HG03565 (cell line): ENCODE data around the gene UGT1A10.
"Not testable (repeated sequence)": the region's sequence is repeated elsewhere in the genome, so short reads cannot be mapped to it uniquely, and the experiment has no call there.

ENCODE experiments used
- ATAC-seq: cut with Tn5 transposase; IDR thresholded peaks from one replicate; pipeline ENCODE4 v1.9.1; 2021; ENCODE audit warnings: mild to moderate bottlenecking, moderate library complexity; ENCODE audit not compliant: unreplicated experiment

Gene UGT1A10

DNA sequence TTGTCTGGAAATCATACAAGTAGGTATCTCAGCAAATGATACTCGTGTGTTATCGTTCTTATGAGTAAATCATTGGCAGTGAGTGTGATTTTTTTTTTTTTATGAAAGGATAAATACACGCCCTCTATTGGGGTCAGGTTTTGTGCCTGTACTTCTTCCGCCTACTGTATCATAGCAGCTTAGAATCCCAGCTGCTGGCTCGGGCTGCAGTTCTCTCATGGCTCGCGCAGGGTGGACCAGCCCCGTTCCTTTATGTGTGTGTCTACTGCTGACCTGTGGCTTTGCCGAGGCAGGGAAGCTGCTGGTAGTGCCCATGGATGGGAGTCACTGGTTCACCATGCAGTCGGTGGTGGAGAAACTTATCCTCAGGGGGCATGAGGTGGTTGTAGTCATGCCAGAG lies at the start of gene UGT1A10:
UGT1A10 (plus strand) TSS at position 143 of the 400 bp plus-strand sequence; CDS start at position 218, 75 bp downstream.
- not testable (repeated sequence) for ATAC-seq

DNA sequence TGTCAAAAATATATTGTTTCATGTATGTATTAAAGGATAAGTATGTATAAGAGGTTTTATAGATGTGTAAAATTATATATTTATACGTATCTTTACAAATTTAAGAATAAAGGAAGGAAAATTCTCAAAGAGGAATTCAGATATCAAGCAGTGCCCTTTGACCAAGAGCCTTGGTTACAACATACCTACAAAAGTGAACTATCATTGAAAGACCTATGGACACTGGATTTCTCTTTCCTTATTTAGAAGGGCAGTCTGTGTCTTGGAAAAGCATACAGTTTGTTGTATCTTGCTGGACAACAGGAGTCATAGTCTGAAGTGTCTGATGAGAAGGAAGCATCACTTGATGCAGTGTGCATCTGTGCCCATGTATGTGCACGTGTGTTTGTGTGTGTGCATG lies 47.8 kb upstream of the UGT1A10 start:
- no peak for ATAC-seq

DNA sequence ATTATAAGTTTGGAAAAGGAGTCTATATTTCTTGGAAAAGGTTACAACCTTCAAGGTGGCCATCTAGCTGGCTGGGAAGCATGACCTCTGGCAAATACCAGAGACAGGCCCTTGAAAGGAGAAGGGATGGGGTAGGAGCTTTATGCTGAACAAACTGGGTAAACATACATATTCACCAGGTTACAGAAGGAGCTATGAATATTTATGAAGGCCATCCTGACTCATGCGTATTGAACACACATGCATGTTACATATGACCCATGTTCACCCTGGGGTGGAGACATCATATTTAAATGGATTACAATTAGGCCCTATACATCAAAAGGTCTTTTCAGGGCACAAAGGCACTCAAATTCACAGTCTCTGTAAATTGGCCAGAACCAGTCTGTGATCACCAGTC lies 43.5 kb upstream of the UGT1A10 start:
- ATAC-seq: not testable (repeated sequence)

DNA sequence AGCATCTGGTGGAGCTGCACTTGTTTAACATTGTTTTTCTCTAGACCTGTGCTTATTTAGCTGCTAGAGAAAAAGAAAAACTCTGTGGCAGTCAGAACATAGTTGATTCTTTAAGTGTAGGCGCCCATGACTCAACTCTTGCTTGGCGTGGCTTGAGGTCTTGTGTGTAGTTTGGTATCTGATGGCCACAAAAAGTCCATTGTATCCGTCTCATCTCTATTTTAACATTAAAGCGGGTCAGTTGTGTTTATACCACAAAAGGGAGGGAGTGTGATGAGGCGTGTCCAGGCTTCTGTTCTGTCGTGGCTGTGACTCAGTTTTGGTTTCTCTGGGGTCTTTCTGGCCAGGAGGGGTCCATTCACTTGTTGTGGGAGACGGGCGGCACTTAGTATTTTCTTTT lies 43.0 kb upstream of the UGT1A10 start:
- peak; percentile 73 for ATAC-seq

DNA sequence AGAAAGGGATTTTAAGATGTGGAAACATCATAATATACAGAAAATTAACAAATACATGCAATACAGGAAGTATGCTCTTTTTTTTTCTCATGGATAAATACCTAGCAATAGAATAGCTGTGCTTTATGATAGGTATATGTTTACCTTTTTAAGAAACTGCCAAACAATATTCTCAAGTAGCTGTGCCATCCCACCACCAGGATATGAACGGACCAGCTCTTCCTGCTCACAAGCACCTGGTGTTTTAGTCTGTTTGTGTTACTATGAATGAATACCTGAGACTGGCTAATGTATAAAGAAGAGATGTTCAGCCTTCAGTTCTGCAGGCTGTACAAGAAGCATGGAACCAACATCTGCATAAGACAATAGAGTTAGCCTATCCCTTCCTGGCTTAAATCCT lies 38.7 kb upstream of the UGT1A10 start:
- ATAC-seq: no peak

DNA sequence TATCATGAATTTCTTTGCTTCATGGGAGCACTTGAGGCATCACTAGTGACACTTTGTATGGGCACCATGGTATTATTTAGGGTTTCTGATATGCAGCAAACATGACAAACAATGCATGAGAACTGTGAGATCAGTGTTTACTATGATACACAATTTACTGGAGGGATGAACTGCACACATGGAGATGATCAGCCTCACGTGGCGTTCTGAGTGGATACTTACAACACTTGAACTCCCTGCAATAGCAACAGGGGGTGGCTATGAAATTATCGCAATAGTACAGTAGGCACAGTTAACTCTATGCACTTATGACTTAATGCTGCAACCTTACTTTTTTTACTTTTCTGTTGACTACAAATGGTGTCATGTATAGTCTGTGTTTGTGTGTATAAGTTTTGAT lies 37.3 kb upstream of the UGT1A10 start:
- ATAC-seq: no peak

DNA sequence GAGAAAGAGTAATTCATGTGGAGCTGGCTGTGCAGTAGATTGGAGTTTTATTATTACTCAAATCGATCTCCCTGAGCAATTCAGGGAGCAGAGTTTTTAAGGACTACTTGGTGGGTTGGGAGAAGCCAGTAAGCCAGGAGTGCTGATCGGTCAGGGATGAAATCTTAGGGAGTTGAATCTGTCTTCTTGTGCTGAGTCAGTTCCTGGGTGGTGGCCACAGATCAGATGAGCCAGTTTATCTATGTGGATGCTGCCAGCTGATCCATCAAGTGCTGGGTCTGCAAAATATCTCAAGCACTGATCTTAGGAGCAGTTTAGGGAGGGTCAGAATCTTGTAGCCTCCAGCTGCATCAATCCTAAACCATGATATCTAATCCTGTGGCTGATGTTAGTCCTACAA lies 35.9 kb upstream of the UGT1A10 start:
- ATAC-seq: no peak

DNA sequence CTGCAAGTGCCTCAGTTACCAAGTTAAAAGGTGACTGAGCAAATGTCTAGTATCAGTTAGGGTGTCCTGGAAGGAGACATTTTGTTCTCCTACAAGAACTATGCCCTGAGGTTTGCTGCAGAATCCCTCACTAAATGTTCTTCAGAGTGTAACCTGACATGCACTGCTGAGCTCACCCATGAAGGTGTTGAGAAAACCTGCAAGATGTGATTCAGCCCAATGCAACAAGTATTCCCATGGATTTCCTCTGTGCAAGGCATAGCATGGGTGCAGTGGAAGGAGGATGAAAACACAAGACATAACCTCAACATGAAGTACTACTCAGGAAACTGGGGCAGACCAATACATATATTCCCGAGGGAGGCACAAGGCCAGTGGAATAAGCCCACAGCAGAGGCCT lies 34.2 kb upstream of the UGT1A10 start:
- ATAC-seq: no peak

DNA sequence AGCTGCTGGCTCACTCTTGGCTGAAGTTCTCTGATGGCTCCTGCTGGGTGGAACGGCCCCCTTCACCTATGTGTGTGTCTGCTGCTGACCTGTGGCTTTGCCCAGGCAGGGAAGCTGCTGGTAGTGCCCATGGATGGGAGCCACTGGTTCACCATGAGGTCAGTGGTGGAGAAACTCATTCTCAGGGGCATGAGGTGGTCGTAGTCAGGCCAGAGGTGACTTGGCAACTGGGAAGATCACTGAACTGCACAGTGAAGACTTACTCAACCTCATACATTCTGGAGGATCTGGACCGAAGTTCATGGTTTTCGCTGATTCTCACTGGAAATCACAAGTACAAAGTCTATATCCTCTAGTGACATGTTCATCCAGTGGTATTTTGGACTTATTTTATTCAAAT lies 32.7 kb upstream of the UGT1A10 start:
- ATAC-seq: no peak

DNA sequence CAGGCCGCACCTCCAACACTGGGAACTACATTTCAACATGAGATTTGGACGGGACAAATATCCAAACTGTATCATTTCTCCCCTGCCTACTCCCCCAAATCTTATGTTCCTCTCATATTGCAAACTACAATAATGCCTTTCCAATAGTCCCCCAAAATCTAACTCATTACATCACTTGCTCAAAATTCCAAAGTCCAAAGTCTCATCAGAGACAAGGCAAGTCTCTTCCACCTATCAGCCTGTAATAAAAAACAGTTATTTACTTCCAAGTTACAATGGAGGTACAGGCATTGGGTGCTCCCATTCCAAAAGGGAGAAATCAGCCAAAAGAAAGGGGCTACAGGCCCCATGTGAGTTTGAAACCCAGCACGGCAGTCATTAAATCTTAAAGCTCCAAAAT lies 31.4 kb upstream of the UGT1A10 start:
- ATAC-seq: no peak

DNA sequence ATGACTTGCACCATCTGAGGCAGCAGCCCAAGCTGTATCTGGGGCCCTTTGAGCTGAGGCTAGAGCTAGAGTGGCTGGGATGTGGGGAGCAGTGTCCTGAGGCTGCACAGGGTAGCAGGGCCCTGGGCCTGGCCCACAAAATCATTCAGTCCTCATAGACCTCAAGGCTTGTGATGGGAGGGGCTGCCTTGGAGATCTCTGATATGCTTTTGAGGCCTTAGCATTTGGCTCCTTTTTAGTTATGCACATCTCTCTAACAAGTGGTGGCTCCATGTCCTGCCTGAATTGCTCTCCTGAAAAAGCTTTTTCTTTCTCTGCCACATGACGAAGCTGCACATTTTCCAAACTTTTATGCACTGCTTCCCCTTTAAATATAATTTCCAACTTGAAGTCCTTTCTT lies 30.6 kb upstream of the UGT1A10 start:
- no peak for ATAC-seq

DNA sequence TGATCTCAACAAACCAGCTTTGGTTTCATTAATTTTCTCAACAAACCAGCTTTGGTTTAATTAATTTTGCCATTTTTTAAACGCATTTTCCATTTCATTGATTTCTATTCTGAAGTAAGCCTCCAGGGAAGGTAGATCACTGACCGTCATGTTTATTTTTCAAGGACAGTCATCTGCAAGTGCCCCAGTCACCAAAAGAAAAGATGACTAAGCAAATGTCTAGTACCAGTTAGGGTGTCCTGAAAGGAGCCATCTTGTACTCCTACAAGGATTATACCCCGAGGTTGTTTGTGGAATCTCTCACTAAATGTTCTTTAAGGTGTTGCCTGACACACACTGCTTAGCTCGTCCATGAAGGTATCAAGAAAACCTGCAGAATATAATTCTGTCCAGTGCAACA lies 25.0 kb upstream of the UGT1A10 start:
- ATAC-seq: no peak

DNA sequence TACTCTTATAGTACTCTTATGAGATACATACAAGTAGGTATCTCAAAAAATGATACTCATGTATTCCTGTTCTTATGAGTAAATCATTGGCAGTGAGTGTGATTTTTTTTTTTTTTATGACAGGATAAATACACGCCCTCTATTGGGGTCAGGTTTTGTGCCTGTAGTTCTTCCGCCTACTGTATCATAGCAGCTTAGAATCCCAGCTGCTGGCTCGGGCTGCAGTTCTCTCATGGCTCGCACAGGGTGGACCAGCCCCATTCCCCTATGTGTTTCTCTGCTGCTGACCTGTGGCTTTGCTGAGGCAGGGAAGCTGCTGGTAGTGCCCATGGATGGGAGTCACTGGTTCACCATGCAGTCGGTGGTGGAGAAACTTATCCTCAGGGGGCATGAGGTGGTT lies 18.8 kb upstream of the UGT1A10 start, which contains the start of gene UGT1A8:
UGT1A8 (plus strand) TSS at position 158 of the 400 bp plus-strand sequence; CDS start at position 233, 75 bp downstream.
- ATAC-seq: not testable (repeated sequence)

DNA sequence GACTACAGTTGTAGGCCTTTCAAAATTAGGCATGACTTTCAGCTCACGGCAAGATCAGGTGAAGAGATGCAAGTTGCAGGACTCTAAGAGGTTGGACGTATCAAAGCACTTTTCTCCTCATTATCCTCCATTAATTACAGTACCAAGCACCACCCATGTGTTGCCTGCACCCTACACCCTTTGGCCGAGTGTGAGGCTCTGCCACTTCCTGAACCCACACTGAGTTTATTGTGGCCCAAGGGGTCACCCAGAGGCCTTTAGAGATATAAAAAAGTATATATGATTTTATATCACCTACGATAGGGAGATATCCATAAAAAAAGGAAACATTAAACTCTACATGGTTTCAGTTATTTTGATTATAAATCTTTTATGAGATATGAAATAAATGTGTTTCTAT lies 16.0 kb upstream of the UGT1A10 start:
- ATAC-seq: no peak

DNA sequence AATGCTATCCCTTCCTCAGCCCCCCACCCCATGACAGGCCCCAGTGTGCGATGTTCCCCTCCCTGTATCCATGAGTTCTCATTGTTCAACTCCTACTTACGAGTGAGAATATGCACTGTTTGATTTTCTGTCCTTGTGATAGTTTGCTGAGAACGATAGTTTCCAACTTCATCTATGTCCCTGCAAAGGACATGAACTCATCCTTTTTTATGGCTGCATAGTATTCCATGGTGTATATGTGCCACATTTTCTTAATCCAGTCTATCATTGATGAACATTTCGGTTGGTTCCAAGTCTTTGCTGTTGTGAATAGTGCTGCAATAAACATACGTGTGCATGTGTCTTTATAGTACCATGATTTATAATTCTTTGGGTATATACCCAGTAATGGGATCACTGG lies 14.4 kb upstream of the UGT1A10 start:
- ATAC-seq: not testable (repeated sequence)

DNA sequence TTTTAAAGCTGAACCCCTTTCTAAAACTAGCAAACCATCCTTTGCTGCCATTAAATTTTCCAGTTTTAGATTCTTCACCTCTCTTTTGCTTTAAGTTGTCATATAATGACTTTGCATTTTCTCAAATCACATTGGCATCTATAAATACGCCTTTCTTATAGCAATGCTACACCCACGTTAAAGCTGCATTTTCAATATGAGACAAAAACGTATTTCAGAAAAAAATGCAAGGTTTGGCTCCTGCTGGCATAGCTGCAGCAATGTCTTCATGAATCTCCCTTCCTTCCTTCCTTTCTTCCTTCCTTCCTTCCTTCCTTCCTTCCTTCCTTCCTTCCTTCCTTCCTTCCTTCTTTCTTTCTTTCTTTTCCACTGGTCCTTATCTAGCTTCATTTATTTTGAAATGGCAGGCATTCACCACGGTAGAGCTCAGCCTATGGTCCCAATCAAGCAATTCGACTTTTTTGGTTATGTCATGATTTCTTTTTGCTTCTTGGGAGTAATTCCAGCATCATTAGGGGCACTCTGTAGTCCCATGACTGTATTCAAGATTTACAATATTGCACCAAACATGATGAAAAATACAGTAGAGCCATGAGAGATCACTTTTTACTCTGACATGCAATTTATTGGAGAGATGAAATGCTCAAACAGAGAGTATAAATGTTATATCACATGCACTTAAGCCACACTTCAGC lies 8.8 kb upstream of the UGT1A10 start:
- ATAC-seq: no peak

DNA sequence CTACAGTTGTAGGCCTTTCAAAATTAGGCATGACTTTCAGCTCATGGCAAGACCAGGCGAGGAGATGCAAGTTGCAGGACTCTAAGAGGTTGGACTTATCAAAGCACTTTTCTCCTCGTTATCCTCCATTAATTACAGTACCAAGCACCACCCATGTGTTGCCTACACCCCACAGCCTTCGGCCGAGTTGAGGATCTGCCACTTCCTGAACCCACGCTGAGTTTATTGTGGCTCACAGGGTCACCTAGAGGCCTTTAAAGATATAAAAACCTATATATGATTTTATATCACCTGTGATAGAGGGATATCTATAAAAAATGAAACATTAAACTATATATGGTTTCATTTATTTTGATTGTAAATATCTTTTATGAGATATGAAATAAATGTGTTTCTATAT lies 2.6 kb downstream of the UGT1A10 start:
- no peak for ATAC-seq

DNA sequence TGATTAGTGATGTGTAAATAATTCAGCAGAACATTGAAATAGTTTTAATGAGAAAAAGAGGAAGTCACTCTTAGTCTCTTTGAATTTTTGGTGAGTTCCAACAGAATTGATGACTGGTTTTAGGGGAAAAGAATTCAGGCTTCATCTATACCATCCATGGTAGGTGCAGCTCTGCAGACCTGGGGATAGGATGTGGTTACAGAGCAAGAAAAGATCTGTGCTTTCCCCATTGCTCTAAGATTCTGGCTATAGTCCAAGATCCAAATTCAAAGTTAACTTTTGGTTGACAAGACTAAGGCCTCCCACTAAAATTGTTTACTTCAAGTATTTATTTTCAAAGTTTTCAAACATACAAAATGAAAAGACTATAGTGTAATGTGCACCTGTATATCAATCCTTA lies 3.6 kb downstream of the UGT1A10 start:
- no peak for ATAC-seq

DNA sequence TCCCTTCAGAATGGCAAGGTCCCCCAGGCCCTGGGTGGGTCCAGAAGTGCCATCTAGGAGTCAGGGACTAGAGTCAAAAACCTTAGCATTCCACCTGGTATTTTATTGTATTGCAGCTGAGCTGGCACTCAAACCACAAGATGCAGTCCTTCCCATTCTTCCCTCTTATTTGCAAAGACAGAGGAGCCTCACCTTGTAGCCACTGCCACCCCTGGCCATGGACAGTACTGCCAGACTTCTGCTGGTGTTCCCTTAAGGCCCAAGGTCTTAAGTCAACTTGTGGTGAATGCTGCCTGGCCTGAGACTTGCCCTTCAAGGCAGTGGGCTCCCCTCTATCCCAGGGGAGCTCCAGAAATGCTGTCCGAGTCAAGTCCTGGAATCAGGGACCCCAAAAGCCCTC lies 6.9 kb downstream of the UGT1A10 start:
- no peak for ATAC-seq

DNA sequence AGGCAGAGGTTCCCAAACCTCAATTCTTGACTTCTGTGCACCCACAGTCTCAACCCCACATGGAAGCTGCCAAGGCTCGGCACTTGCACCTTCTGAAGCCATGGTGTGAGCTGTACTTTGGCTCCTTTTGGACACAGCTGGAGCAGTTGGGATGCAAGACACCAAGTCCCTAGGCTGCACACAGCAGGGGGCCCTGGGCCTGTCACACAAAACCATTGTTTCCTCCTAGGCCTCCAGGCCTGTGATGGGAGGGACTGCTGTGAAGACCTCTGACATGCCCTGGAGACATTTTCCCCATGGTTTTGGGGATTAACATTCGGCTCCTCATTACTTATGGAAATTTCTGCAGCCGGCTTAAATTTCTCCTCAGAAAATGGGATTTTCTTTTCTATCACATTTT lies 9.8 kb downstream of the UGT1A10 start:
- not testable (repeated sequence) for ATAC-seq

DNA sequence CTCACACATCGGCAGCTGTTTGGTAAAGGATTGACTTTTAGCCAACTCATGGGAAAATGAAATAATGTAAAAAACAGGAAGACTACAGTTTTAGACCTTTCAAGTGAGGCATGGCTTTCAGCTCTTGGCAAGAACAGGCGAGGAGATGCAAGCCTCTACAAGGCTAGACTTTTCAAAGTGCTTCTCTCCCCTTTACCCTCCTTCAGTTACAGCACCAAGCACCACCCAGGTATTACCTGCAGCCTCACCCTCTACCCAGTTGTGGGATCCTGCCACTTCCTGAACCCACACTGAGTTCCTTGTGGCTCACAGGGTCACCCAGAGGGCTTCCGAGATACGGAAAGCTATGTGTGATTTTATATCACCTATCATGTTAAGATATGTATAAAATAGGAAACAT lies 14.7 kb downstream of the UGT1A10 start:
- no peak for ATAC-seq

DNA sequence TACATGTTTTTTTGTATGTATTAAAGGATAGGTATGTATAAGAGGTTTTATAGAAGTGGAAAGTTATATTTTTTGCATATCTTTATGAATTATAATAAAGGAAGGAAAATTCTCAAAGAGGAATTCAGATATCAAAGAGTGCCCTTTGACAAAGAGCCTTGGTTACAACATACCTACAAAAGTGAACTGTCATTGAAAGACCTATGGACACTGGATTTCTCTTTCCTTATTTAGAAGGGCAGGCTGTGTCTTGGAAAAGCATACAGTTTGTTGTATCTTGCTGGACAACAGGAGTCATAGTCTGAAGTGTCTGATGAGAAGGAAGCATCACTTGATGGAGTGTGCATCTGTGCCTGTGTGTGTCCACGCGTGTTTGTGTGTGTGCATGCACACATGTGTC lies 15.2 kb downstream of the UGT1A10 start:
- no peak for ATAC-seq

DNA sequence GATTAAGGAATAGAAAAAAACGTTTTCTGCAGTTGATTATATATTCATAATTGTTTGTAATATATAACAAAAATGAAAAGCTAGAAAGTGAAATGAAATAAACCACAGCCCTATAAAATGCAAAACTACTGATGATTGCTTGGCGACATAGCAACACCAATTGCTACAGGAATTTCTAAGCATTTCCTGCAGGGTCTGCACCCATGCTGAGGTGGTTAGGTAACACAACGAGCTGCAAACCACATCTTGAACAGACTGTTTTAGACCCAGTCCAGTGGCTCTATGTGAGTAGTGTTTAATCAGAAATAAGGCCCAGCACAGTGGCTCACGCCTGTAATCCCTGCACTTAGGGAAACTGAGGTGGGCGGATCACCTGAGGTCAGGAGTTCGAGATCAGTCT lies 18.3 kb downstream of the UGT1A10 start:
- no peak for ATAC-seq
